Activated CD4-positive, alpha-beta T cell treated with anti-CD3 and anti-CD28 coated beads for 1 hour (primary cell): ENCODE results near the gene CERS6.

Experiments used
- DNase-seq: peaks from one replicate; pipeline ENCODE4 v3.0.0-alpha.2; 2020

CERS6 gene

DNA sequence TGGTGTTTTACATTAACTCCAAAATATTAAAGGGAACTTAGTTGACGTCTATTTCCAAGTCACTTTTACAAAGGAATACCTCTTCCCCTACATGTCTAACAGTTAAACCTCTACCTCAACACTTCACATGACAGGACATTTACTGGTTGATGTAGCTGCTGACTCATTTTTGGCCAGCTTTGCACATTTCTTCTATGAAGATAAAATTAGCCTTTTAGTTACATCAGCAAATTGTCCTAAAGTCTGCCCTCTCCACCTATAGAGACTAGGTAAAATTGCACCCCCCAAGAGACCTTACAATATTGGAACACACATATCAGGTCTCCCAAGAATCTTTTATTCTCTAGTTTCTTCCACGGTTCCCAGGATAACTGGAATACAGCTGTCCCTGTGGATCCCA is 10.1 kb upstream of the CERS6 start:
- no peak for DNase-seq

DNA sequence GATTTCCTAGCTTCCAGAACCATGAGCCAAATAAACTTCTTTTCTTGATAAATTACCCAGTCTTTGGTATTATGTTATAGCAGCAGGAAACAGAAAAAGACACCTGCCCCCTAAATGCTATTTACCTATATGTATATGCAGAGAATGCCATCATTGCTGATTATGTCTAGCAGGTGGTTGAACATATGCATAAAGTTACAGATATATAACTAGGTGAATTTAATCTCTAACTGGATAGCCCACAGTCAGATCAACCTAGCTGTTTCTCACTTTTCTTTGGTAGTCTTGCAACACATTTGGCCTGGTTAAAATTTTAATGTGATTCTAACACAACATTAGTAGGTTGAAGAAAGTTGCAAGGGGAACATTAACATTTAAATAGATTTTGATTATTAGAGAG is 7.1 kb upstream of the CERS6 start:
- no peak for DNase-seq

DNA sequence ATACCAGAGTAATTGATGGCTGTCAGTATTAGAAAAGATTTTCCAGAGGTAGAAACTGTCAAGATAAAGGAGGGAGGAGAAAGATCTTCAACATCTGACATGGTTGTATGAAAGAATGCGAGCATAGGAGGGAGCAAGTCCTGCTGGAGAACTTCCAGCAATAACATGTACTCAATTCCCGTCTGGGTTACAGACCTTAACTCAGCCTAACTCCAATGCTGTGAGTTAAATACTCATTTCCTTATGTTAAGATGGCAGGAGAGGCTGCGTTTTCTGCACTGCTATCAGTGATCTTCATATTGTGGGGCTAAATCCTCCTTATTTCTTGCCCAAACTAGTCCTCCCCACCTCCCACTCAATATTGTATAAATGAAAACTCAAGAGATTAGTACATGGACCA is 6.7 kb upstream of the CERS6 start:
- DNase-seq: no peak

DNA sequence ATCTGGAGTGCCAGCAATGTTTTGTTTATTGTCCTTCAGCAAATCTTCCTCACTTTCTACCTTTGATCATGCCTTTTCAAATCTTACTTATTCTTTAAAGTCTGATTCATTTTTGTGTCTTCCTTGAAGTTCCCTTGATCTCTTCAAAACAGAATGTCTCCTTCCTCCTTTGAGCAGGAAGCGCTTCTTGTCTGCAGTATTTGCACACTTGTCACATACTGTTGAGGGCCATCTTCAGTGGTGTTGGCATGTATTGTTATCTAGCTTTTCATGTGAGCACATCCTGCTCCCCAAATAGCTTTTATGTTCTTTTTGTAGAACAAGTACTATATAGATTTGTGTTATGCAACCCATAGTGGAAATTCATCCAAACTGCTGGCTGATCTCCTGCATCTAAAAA is 5.9 kb upstream of the CERS6 start:
- no peak for DNase-seq

DNA sequence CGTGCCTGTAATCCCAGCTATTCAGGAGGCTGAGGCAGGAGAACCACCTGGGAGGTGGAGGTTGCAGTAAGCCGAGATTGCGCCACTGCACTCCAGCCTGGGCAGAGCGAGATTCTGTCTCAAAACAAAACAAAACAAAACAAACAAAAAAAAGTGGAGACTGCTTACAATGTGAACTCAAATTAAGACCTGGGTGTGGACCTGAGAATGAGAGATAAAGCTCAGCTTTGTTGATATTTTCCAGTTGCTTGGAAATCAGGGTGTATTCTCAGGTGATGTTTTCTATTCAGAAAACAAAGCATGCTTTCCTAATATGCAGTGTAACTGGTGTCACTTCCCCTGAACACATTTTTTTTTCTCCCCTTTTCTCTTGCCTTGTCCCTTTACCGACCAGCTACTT is 5.3 kb upstream of the CERS6 start:
- no peak for DNase-seq

DNA sequence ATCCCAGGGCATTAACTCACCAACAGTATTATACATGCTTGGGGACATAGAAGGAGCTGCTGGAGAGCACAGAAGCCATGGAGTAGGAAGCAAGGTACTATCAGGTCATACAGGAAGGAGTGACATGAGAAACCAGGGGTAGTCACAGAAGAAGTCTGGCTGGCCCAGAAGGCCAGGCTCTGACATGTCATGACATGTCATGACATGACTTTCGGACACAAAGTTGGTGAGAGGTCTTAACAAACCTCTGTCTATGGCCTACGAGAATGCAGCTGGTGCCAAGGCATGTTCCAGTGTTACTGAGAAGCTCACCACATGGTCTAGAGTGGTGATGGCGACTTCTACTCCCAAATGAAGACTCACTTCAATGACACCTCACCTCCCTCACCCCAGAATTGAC is 3.3 kb upstream of the CERS6 start:
- DNase-seq: no peak

DNA sequence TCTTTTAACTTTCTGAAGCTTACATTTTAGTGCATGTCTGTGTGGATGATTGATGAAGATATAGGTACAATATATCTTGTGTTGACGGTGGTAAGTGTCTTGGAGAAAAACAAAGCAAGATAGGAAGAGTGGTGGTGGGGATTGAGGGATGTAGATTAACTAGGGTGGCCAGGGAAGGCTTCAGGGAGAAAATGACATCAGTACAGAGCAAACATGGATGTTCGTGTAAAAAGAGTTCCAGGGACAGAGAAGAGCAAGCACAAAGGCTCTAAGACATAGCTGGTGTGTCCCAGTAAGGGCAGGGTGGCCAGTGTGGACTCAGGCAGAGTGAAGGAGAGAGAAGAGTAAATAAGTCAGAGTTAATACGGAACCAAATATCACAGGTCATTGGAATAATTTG is 2.7 kb upstream of the CERS6 start:
- DNase-seq: no peak

DNA sequence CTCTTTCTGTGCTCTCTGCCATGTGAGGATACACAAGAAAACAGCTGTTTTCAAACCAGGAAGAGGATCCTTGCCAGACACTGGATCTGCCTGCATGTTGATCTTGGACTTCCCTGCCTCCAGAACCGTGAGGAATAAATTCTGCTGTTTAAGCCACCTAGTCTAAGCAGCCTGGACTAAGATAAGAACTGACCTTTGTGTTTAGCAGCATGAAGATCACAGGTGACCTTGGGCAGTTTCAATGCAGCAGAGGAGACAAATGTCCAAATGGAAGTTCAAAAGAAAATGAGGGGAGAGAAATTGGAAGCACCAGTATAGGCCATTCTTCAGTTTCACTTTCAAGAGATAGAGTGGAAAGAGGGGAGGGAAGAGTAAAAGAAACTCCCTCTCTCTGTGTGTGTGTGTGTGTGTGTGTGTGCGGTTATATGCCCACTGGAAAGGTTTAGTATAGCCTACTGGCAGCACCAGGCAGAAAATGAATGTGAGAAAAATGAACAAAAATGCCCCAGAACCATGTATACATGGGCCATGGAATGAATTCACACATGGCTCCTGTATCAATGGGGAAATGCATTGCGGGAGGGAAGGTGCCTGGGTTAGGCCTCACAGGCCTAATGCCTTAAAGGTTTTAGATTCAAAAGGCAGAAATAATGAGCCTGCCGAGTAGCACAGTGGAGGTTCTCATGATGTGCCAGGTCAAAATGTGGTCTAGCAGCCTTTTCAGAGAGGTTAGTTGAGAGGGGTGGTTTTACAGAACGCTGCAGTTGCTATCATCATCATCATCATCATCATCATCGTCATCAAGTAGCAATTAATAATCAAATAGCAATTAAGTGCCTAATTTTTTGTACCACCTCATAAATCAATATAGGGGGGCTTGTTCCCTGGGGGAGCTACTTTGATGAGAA is 1.1 kb upstream of the CERS6 start:
- no peak for DNase-seq

DNA sequence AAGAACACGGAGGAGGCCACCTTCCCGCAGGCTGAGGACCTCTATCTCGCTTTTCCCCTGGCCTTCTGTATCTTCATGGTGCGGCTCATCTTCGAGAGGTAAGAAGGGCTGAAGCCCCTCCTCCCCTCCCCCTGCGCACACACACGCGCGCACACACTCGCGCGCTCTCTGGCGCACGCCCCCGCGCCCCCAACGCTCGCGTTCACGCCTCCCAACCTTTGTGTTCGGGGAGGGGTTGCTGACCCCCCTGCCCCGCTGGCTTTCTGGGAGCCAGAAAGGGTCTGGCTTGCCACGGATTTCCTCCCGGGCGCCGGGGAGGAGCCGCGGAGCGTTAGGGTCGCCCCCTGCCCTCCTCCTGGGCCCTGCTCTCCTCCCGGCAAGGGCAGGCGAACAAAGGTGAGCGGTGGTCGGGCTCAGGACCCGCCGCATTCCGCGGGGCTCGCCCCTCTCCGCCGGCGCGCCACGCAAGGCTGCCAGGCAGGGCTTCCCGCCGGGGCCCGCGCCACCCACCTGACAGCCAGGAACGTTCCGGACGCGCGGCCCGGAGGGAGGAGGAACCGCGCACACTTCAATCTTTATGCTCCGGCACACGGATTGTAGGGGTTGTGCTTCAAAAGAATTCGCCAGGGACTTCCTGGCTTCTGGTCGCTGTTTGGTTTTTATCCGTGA is 583 bp downstream of the CERS6 start:
- peak; percentile 15 for DNase-seq

DNA sequence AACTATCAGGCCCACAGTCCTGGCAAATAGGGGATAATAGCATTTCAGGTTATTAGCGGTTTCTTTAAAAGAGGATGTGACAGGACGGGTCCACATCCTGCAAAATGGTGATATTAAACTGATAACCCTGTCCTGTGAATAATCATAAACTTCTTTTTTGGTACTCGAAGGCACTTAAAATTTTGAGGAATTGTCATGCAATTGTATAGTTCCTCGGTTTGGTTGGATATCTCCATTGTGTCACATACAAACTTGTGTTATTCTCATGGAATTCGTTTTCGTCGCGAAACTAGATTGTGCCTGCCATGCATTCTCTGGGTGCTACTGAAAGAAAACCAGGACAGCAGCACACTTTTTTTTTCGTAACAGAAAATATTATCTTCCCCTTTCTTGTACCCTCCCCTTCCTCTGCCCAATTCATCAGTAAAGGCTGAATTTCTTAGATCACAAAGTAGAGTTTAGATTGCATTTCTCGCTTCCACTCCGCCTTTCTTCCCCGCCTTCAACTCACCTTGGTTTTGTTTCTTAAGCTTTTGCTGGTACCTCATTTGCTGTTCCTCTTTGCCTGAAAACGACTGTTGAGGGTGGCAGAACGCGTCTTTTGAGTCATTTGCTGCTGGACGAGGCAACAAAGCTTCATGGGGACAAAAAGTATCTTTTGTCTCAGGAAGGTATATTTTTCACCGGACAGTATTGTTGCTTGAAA is 1.3 kb downstream of the CERS6 start:
- no peak for DNase-seq

DNA sequence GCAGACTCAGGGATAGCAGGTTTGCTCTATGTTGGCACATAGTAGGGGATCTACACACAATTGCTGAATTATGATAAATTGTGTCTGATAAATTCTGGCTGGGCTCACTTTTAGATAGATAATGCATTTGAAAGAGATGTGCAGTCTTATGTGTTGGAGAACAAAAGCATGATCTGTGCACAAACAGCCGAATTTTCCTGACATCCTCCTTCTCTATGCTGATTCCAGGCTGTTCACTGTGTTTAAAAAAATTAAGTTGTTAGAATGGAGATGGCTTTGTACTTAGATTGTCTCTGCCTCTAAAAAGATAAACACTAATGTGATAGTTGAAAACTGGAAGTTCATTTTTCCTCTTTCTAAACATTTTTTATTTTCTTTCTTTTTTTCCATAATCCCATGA is 2.1 kb downstream of the CERS6 start:
- no peak for DNase-seq

DNA sequence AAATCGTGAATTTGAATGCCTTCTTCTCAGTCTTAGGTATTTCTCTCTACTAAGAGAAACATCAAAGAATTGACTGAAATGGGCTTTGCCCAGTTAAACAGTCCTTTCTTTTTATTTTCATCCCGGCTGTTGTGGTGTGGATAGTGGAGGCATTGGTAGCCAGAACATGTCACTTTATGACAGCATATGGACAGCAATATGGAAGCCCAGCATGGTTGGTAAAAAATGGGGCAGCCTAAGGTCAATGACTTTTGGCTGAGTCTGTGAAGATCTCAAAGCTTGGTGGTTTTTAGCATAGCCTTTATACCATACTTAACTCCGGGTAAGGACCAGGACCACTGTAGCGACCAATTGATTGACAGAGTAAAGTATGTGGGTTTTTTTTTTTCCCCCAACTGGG is 3.2 kb downstream of the CERS6 start:
- DNase-seq: no peak

DNA sequence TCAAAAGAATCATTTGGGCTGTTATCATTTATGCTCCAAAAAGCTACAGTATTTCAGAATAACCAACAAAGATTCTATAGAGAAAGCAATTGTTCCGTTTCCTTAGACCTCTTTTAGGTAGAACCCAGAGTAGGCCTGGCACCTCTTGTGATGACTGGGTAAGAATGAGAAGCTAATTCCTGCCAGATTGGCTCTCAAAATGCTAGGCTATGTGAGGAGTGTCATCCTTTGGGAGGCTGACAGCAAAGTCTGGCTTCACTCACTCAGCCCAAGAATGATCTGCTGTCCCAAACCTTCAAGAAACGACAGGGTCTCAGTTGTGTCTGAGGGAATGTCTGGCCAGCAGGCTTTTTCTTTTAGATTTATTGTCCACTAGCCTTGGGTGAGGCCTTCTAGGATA is 4.5 kb downstream of the CERS6 start:
- DNase-seq: no peak

DNA sequence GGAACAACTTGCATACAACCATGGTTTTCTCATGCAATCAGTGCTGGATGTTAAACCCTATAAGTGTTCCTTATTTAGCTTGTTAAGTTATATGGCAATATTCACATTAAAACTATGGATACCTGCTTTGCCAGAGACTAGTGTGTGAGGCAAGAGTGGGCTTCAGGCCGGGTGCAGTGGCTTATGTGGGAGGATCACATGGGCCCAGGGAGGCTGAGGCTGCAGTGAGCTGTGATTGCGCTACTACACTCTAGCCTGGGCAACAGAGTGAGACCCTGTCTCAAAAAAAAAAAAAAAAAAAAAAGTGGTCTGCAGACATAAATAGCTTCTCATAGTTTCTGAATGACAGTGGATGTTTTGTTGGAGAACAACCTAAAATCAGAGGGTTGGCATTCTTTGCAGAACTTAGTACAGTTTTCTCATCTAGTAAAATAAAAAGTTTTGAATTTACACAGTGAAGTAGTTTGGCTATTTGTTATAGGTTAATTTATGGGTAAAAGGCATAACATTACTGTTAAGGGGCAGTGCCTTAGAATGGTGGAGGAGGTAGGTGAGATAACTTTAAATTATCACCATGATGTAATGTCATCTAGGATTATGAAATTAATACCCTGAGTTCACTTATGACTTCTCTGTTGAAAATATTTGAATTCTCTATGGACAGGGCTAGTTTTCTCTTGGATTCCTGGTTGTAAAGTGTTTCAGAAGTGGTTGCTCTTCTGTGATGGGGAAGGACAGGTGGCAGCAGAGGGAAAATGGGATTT is 5.3 kb downstream of the CERS6 start:
- no peak for DNase-seq

DNA sequence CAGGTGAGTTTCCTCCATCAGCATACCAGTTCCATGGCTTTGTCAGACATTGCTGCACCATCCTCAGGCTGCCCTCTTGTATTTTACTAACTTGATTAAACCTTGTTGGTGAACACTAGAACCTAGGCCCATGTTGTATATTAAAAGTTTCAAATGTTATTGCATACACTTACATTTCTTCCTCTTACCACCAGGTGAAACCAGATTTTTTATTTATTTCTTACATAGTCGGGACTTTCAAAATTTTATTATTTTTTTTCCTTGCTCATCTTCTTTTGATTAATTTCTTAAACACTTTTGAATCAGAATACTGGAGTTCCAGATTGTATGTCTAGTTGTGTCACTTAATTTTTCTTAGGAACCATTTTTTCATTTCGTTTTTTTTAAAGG is 5.9 kb downstream of the CERS6 start:
- DNase-seq: no peak

DNA sequence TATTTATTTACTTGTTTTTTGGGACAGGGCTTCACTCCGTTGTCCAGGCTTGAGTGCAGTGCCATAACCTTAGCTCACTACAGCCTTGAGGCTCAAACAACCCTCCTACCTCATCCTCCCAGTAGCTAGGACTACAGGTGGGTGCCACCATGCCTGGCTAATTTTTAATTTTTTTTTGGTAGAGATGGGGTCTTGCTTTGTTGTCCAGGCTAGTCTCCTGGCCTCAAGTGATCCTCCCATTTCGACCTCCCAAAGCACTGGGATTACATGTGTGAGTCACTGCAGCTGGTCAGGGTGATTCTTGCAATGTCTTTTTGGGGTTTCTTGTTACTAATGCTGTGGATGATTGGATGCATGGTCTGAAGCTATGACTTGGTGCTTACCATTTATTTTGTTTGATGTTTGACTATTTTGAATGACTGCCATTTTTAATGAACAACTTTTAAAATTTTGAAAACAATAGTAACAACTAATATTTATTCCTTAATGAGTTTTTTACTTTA is 6.5 kb downstream of the CERS6 start:
- DNase-seq: no peak

DNA sequence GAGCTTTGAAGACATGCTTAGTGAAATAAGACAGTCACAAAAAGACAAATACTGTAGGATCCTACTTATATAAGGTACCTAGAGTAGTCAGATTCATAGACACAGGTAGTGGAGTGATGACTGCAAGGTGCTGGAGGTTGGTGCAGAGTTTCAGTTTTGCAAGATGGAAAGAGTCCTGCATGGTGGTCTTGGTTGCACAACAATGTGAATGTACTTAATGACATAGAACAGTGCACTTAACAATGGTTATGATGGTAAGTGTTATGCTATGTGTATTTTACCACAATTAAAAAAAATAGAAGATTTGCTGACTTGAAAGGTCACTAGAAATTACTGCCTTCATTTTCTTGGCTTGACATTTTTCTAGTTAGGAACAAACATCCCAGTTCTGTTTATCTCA is 9.5 kb downstream of the CERS6 start:
- no peak for DNase-seq

DNA sequence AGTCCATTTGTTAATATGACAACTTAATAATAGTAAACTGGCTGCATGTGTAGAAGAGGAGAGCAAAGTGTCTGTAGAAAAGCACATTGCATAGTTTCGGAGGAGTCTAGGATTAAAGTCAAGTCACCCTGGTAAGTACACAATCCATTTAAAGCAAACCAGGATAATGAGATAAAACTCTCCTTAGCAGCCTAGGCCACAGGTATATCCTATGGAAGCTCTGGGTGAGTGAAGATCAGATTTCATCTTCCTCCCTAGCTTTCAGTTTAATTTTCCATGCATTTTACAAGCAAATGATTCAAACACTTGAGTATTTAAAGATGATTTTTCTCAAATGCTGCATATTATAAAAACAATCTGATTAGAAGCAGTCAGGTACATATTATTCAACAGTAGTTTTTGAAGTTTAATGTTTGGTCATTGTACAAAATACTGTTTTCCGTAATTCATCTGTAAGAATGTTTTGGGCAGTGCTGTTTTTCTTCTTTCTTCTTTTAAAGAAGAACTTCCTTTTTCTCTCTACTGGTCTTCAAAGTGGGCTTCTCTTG is 10.2 kb downstream of the CERS6 start:
- DNase-seq: no peak

DNA sequence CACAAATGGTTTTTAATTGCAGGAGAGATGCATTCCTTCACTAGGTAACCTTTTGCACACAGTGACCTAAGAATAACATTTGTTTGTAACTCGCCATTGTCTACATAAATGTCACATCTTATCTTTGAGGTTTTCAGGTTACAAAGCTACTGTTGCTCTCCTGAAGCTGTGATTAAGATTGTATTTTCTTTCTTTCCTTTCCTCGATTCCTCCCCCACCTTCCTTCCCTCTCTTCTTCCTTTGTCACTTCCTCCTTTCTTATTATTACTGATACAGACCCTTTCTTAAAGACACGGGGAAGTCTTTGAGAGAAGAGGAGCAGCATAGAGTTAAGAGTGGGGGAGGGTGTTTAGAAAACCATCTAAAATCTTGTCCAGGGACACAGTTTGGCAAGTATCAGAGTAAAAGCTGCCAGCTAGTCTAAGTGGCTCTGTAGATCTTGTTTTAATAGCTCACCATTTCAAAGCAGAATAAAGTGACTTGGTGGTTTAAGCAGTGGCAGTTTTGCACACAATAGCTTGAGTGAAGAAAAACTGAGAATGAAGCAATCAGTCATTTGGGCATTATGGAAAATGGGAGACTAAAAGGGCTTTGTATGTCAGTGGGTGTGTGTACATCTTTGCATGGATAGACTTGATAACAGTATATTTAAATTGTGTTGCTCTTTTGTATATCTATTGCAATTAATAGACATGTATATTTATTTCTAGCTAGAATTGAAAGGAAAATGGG is 10.9 kb downstream of the CERS6 start:
- DNase-seq: no peak

DNA sequence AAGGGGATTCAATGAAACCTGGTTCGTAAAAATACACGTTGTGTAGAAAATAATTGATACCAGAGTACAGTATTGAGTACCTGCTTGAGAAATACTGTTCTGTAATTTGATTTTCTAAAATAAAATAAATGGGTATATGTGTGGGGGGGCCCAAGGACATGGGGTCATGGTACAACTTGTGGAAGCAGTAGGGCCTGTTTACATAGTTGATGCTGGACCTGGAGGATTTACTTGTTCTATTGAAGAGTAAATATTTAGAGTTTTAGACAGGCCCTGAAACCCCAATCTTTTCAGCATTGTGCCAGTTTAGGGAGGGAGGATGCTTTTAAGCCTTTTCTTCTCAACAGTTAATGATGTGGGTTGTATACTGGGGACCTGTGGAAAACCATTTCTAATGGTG is 11.7 kb downstream of the CERS6 start:
- DNase-seq: no peak

DNA sequence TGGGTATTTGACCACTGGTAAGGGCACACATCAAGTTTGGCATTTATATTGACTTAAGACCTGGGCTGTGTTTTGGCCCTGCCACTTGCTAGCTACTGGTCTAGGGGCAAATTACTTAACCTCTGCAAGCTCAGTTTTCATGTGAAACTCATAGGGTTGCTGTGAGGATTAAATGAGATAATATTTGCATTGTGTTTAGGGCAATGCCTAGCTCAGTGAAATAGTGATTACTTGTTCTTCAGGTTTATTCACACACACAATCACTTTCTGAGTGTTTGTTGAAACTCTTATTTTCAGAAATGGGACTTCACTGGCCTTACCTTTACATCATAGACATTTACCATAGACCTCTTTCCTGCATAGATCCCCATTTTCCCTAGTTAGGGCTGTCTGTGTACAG is 12.3 kb downstream of the CERS6 start:
- DNase-seq: no peak
